Erythroblast (primary cell): Measurements from ENCODE around the gene DLEC1.

Experiments
- GATA1 ChIP-seq: IDR thresholded peaks from 2 replicates; pipeline ENCODE4 v1.6.1; 2011; ENCODE audit warnings: low read depth, mild to moderate bottlenecking, control low read depth, low read length, moderate library complexity
- POLR2A ChIP-seq: IDR thresholded peaks from 2 replicates; pipeline ENCODE4 v1.6.1; 2011; ENCODE audit warnings: mild to moderate bottlenecking, low read length

GRCh38 chr3:37993820-37994638, 45.0 kb upstream of the DLEC1 start:
- TF ChIP-seq POLR2A: peak; percentile 73
- TF ChIP-seq GATA1: no peak
